ENCODE data around the gene ZKSCAN3.
A peak's percentile ranks its signal among the peaks of the same experiment; 100 is the strongest.
"Not testable (repeated sequence)": the region's sequence is repeated elsewhere in the genome, so short reads cannot be mapped to it uniquely, and the experiment has no call there.

Gene ZKSCAN3

DNA sequence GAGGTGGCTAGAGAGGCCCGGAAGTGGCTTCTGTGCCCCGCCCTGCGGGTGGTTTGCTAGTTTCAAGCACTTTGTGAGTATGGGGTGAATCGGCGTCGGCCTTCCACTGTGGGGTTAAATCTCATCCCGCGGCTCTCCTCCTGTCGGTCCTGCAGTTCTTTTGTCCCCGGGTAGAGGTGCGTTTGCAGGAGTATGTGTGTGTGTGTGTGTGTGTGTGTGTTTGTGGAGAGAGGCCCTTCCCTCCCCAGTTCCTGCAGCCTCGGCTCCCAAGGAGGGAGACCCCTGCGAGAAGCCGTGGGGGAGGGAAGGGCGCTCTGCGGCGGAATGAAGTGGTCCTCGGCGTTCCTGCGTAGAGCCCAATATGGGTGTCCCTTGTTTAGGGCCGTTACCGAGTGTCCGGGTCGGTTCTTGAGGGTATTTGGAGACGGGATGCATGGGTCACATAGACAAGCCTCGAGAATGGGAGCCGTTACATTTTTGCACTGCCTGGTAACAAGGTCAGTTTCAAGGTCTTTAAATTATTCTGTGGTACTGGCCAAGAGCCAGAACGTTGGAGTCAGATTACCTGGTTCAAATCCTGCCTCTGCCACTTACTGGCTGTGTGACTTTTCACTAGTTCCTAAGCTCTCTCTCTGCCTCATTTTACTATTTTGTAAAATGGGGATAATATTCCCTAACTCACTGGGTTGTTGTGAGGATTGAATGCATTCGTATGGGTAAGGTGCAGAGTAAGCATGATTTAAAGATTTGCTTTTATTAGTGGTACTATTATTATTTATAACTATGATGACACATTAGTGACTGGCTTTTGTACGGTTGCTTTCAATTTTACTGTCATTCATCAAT, at the start of gene ZKSCAN3:
Gene ZKSCAN3 (plus strand): TSS at position 56 of the 846 bp plus-strand sequence. CDS start 9,640 bp downstream, outside the sequence.
- peak; percentile 73 for DNase-seq (ENCODE audit: low read depth)

DNA sequence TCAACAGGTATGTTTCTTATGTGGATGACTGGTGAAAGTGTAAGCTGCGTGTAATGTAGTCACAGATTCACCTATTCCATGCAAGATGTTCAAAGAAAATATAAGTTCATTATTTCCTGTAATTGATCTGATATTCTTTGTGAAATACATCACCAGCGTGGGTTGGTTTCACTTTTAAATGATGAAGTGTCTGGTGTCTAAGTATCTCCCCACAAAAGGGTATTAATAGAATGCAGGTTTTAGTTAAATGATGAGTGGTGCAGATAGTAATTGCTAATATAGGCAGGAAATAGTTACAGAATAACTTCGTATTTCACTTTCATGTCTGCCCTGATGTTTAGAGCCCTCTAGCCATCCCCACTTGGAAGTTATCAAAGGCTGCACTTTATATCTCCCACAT, 46.2 kb upstream of the ZKSCAN3 start:
- DNase-seq (ENCODE audit: low read depth) = no peak

DNA sequence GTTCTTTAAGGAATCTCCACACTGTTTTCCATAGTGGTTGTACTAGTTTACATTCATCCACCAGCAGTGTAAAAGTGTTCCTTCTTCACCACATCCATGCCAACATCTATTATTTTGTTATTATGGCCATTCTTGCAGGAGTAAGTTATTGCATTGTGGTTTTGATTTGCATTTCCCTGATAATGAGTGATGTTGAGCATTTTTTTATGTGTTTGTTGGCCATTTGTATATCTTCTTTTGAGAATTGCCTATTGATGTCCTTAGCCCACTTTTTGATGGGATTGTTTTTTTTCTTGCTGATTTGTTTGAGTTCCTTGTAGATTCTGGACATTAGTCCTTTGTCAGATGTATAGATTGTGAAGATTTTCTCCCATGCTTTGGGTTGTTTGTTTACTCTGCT, 43.4 kb upstream of the ZKSCAN3 start:
- DNase-seq (ENCODE audit: low read depth) = not testable (repeated sequence)

DNA sequence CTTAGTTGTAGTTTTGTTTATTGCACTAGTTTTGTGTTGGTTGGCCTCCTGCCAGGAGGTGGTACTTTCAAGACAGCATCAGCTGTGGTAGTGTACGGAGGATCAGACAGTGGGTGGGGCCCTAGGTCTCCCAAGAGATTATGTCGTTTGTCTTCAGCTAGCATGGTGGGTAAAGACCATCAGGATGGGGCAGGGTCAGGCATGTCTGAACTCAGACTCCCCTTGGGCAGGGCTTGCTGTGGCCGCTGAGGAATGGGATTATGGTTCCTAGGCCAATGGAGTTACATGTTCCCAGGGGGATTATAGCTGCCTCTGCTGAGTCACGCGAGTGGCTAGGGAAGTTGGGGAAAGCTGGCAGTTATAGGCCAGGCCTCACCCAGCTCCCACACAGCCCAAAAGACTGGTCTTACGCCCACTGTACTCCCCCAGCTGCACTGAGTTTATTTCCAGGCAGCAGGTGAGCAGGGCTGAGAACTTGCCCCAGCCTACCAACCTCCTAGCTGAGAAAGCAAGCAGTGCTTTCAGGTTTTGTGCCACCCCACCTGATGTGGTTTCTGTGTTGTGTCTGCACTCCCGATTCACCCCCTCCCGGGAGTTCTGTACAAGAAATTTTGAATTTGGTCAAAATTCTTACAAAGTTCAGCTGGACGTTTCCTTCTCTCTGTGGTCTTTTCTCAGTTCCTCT, 38.5 kb upstream of the ZKSCAN3 start:
- DNase-seq (ENCODE audit: low read depth) = peak; percentile 8

DNA sequence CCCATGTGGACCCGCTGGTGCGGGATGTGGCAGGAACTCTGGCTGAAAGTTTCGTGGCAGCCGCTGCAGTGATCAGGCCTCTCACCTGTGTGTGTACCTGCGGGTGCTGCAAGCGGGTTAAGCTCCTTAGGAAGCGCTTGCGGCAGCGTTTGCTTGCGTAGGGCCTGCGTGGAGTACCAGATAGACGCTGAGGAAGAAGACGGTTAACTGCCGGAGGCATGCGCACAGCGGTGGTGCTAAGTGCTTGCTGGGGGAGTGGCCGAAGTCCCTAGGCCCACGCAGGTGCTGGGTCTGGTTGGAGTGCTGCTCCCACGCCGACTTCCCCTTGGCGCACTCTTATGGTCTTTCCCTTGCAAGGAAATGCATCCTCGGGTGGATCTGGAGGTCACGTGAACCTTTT, 36.8 kb upstream of the ZKSCAN3 start:
- DNase-seq (ENCODE audit: low read depth) = no peak

DNA sequence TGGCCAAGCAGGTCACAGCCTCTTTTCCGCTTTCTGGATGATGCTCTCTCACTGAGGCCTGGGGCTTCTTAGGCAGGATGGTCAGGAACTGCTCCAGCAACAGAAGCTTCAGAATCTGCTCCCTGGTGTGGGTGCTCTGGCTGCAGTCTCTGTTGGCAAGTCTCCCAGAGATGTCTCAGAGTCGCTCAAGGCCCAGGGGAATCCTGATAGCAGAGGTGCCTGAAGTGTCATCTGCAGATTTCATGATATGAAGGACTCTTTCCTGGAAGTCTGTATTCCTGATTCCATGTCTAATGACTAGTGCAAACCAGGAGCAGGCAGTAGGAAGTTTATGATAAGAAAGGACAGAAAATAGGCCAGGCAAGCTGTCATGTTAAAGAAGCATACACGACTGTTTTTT, 34.1 kb upstream of the ZKSCAN3 start:
- peak; percentile 21 for DNase-seq (ENCODE audit: low read depth)

DNA sequence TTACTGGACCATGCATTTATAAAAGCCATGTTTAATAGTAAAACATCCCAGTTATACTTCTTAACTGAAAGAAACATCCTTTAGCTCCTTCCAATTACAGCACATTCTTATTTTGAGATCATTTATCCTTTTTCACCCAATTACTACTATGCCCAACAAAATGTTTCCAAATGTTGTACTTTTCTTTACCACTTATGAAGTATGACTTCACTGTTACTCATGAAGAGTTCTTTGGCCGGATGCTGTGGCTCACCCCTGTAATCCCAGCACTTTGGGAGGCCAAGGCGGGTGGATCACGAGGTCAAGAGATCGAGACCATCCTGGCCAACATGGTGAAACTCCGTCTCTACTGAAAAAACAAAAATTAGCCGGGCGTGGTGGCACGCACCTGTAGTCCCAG, 31.9 kb upstream of the ZKSCAN3 start:
- DNase-seq (ENCODE audit: low read depth) = peak; percentile 14

DNA sequence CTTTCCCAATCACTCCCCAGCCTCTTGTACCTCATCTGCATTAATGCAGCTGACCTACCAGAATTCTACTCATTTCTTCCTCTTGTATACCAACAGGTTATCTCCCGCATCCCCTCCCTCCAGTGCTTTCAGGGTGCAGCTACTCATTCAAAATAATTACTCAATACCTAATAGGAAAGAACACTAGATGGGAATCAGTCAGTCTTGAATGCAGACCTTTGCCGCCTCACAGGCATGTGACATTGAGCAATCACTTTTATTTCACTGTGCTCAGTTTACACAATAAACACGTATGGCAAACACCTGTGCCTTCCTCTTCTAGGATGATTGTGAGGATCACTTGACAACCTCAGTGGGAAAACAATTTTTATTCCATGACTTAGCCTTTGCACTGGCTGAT, 27.1 kb upstream of the ZKSCAN3 start:
- DNase-seq (ENCODE audit: low read depth) = no peak

DNA sequence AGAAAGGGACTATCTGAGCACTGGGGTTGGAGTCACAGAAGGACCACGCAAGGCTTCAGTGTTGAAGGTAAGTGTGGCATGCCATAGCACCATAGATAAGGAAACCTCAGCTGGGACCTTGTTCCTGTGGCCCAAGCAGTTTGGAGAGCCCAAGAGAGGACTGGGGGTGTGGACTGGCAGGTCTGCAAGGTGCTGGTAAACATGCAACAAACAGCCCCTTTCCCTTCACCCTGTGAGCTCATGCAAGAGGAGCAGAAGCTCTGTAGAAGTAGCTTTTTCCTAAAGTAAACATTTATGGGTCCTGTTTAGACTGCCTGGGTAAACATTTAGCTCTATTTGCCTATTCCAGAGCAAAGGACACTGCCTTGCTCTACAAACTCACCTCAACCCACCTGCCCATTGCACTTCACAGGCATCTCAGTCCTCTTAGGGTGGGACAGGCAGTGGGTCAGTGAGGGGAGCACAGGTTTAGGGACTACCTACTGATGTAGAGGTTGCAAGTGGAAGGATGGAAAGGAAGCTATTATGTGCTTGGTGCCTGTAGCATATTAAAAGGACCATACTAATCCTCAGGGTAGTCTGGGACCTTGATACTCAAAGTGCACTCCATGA, 25.8 kb upstream of the ZKSCAN3 start:
- DNase-seq (ENCODE audit: low read depth) = no peak

DNA sequence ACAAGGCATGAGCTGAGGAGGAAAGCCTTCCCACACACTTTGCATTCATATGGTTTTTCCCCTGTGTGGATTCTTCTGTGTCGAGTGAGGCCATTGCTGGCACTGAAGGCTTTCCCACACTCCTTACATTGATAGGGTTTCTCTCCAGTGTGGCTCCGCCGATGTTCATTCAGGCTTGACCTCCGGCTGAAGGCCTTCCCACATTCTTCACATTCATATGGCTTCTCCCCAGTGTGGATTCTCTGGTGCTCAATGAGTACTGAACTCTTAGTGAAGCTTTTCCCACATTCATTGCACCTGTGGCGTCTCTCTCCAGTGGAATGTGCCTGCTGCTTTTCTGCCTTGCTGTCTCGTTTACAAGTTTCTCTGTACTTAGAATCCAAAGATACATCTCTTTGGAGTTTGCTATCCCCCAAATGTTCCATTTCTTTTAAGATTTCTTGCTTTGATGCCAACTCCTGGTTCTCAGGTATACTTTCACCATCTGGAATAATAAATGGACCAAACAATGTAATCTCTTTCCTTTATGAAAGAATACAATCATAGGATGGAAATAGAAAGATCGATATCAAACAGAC, 23.3 kb upstream of the ZKSCAN3 start:
- DNase-seq (ENCODE audit: low read depth) = no peak

DNA sequence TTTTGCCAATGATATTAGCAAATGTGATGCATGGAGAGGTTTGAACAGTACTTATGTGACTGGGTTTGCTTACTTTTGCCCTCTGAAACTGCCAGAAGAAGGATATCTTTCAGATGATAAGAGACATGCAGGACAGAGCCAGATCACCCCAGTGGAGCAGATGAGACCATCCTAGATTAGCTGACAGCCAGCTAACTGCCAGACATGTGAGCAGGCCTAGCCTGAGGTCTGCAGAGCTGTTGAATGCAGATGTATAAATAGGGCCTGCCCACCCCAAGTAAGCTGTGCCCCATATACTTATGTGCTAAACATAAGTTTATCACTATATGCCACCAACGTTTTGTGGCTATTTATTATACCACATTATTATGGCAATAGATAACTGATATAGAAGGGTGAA, 19.7 kb upstream of the ZKSCAN3 start:
- DNase-seq (ENCODE audit: low read depth) = no peak

DNA sequence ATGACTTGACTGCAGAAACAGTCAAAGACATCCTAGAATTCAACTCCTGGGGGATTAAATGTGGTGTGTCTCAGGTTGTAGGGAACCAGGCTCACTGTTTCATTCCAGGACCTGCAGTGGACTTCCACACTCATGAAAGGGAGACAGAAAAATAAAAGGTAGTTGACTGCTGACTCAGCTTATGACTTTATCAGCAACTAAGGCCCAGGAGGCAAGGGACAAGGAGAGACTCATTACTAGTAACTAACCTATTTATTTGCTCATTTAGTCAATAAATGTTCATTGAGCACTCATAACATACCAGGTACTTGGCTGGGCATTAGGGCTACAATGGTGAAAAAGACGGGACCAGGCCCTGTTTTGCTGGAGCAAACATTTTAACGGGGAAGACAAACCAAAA, 16.7 kb upstream of the ZKSCAN3 start:
- DNase-seq (ENCODE audit: low read depth) = no peak

DNA sequence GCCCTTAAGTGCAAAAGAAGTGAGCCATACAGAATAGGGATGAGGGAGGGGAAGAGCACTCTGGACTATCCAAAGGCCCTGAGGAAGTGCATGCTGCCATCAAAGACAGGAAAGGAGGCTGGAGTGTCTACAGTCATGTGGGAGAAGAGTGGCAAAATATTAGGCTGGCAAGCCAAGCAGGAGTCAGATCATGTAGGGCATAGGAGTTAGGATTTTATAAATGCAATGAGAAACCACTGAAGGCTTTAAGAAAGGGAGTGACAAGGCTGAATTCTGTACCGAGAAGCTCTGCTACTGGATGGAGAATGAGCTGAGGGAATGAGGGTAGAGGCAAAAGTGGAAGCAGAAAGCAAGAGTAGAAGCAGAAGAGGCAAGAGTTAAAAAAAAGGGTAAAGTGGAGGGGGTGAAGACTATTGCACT, 16.1 kb upstream of the ZKSCAN3 start:
- no peak for DNase-seq (ENCODE audit: low read depth)

DNA sequence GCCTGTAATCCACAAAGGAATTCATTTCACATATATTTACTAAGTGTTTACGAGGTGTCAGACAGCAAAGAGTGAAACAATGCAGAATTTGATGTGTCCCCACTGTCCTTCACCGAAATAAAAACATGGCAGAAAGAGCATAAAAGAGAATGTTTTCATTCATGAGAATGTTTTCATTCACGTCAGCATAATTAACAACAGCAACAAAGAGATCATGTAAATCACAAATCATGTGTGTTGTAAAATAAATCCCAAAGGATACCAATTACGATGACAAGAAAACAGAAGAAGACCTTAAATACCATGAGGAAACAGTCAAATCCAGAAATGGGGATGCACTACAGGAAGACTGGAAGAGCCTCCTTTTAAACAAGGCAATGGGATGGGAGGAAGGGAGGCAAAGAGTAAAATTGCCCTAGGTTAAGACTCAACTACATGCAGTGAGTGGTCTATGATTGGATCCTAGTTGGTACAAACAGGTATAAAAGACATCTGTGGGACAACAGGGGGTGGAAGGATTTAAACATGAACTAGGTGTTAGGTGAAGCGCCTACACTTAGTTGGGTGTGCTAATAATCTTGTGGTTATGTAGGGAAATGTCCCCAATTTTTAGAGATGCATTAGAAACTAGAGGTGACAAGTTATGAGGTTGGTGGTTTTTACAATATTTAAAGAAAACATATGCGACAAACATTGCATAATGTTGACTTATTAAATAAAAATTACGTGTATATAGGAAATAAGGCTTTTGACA, 15.3 kb upstream of the ZKSCAN3 start:
- no peak for DNase-seq (ENCODE audit: low read depth)

DNA sequence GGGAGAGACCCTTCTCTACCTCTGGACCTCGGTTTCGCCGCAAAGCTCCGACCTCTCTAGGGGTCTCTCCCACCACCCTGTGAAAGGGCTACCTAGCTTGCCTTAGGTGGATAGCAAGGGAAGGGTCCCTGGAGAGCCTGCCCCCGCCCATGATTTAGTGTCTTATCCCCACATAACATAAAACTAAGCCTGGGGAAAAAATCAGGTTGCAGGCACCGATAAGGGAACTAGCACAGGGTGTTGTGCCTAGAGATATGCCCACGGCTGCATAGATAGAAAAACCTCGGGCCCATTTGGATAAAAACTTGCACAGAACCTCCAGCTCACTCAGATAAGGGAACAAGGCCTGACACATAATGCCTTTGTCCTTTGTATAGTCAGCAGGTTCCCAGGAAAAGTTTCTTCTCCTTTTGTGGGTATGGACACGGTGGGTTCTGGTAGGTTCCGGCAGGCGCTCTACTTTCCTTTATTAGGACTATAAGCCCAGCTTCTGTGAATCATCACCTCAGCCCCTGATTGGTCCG, 14.6 kb upstream of the ZKSCAN3 start:
- DNase-seq (ENCODE audit: low read depth) = no peak

DNA sequence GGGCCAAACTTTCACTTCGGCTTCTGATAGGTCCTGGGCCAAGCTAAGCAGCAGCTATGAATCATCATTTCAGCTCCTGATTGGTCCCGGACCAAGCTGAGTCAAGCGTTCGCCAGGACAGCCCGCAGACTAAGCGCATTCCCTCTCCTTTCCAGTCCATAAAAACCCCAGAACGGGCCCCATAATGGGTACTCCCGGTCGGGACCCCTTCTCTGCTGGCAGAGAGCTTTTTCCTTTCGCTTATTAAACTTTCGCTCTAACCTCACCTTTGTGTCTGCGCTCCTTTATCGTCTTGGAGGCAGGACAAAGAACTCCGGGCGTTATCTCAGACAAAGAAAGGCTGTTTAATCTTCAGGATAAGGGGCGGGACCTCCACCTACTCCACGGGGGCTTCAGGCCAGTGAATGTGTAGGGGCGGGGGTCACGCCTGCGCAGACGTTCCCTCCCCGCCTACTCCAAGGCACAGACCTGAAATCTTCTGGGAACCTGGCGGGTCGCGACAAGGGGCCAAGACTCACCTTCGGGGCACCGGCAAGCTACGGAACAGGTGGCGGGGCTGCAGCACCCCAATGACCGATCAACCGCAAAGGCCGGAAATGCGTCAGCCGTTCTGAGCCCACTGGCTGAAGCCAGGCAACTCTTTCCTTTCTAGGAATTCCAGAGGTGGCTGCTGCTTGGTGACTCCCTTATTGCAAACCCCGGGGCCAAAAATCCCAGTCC, 14.0 kb upstream of the ZKSCAN3 start, which contains the start of gene ZSCAN31:
Gene ZSCAN31 (minus strand): TSS at position 585 of the 720 bp plus-strand sequence. CDS start 6,465 bp downstream, outside the sequence.
- peak; percentile 99 for DNase-seq (ENCODE audit: low read depth)

DNA sequence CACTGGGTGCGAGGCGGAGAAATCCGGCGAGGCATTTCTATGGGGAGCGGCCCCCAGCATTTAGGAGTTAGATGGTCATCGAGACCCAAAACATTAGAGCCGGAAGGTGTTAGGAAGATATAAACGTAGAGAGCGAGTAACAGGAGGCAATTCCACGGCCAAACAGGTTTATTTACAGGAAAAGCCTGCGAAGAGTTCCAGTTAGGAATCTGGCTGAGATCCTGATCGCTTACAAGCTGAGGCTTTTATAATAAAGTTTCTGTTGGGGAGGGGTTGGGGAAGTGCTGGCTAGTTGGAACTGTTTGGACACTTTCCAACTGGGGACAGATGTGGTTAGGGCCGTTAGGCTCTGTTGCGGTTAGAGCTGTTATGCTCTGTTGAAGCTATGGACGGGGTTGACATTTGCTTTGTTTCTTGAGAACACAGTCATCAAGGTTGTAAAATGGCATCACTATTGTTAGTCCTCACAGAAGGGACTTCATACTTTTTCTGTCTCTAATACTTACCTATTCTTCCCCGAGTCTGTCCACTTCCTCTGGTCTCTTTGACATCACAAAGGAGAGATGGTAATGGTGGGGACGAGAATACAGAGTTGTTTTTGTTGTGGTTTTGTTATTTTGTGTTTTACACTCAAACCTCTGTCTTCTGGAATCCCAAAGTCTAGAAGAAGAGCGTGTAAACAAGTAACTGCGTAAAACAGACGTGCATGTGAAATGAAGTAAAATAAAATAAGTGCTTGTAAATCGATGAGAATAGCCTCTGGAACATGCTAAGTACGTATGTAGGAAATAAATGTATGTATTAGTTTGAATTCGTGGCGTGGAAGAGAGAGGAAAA, 13.2 kb upstream of the ZKSCAN3 start:
- no peak for DNase-seq (ENCODE audit: low read depth)

DNA sequence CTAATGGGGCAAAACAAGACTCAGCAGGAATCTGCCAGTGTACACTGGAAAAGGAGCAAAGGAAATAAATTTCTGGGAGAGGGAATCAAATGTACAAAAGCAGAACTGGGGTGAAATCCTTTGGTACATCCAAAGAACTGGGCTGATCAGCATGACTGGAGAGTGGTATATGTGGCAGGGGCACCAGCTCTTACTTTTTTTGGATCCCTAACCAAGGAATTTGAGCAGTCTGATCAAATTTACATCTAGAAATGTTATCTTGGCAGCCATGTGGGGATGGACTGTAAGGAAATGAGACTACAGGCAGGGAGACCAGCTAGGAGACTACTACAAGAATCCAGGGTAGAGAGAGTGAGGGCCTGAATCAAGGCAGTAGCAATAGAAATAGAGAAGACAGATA, 12.6 kb upstream of the ZKSCAN3 start:
- DNase-seq (ENCODE audit: low read depth) = no peak

DNA sequence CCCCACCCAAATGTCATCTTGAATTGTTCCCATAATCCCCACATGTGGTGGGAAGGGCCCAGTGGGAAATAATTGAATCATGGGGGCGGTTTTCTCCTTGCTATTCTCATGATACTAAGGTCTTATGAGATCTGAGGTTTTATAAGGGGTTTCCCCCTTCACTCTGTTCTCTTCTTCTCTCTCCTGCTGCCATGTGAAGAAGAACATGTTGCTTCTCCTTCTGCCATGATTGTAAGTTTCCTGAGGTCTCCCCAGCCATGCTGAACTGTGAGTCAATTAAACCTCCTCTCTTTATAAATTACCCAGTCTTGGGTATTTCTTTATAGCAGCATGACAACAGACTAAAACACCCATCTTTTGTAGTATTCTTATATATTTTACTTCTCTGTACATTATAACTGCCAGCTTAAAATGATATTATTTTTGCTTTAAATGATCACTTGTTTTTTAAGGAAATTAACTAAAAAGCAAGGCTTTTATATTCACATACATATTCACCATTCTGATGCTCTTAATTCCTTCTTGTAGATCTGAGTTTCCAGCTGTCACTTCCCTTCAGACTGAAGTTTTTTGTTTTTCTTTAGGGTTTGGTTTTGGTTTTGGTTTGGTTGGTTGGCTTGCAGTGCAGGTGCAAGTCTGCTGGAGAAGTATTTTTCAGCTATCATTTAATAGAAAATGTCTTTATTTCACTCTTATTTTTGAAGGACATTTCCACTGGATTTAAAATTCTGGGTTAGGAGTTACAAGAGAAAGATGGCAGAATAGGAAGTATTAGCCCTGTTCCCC, 9.2 kb upstream of the ZKSCAN3 start:
- no peak for DNase-seq (ENCODE audit: low read depth)
